HCT116 (cell line): ENCODE results near the gene TP53AIP1. TPM values are rescaled to one million over a fixed set of nuclear protein-coding genes. Genes with fewer than 3 reads are reported as not detected.

ENCODE experiments used
- ATAC-seq: fragments of 200-7000 bp; cut with Tn5 transposase; 2 replicates; pipeline ENCODE4 v1.9.1; 2020; ENCODE audit warnings: mild to moderate bottlenecking, moderate library complexity
- BruUV-seq: library from RNA; stranded (reverse); fragments of 400-500 nt; replicated peaks from 2 replicates; lab custom pipeline; 2021; lab: Mats Ljungman, UMichigan
- CTCF ChIA-PET: fragments of 300-600 bp; sonication (Branson Sonifier 250); formaldehyde crosslinking; loops from one replicate; lab custom pipeline; 2021; ENCODE audit warnings: antibody characterized with exemption; lab: Charles Lee
- POLR2A ChIA-PET: fragments of 300-600, 350-600 bp; sonication (Branson Sonifier 250); formaldehyde crosslinking; loops from one replicate; lab custom pipeline; 2021; ENCODE audit warnings: antibody characterized with exemption; lab: Charles Lee
- RAD21 ChIA-PET, 2 experiments: fragments of 300-600 bp; sonication (Branson Sonifier 250); formaldehyde crosslinking; loops; one replicate each; lab custom pipeline; 2023; ENCODE audit warnings: low total read pairs in 2 of 2; ENCODE audit not compliant: uncharacterized antibody in 2 of 2, unreplicated experiment in 2 of 2, low non-redundant PET in 1 of 2; lab: Charles Lee
- DNase-seq: peaks from one replicate; pipeline ENCODE4 v3.0.0-alpha.2; 2010; ENCODE audit warnings: low read depth, low spot score
- H2AFZ ChIP-seq: fragments of 200-600 bp; shearing (Covaris generic), sonication (generic); 2 replicates; pipeline ENCODE4 v1.6.1; 2017; ENCODE audit warnings: low read depth, mixed run types, mixed read lengths, antibody characterized with exemption, low read length; ENCODE audit not compliant: poor library complexity, severe bottlenecking
- H3K27ac ChIP-seq: 2 replicates; pipeline ENCODE4 v1.5.1; 2012; ENCODE audit warnings: low read depth, low read length
- H3K27me3 ChIP-seq: fragments of 200-600 bp; sonication (generic); 2 replicates; pipeline ENCODE4 v1.6.1; 2016; ENCODE audit warnings: mixed run types, low read length, mixed read lengths; ENCODE audit not compliant: insufficient read depth
- H3K36me3 ChIP-seq, 2 experiments: fragments of 200-500 bp in 1 of 2; fragments of 200-600 bp in 1 of 2; sonication (Bioruptor generic) in 1 of 2; sonication (generic) in 1 of 2; 2 replicates each; pipeline versions ENCODE4 v1.5.1 to v1.6.1; 2014 to 2016; ENCODE audit warnings: low read length in 2 of 2, inconsistent platforms in 1 of 2, mixed read lengths in 1 of 2, mixed run types in 1 of 2; ENCODE audit not compliant: insufficient read depth in 2 of 2, control insufficient read depth in 1 of 2
- H3K4me1 ChIP-seq, 2 experiments: fragments of 200-600 bp in 1 of 2; sonication (generic) in 1 of 2; 2 replicates each; pipeline versions ENCODE4 v1.5.1 to v1.6.1; 2012 to 2017; ENCODE audit warnings: low read length in 2 of 2, inconsistent platforms in 1 of 2, mild to moderate bottlenecking in 1 of 2, mixed read lengths in 1 of 2, mixed run types in 1 of 2, moderate library complexity in 1 of 2; ENCODE audit not compliant: insufficient read depth in 2 of 2, control insufficient read depth in 1 of 2
- H3K4me2 ChIP-seq: fragments of 200-600 bp; sonication (generic); 2 replicates; pipeline ENCODE4 v1.6.1; 2017; ENCODE audit warnings: mixed run types, low read length, mixed read lengths
- H3K4me3 ChIP-seq, 2 experiments: fragments of 200-600 bp in 1 of 2; sonication (generic) in 1 of 2; replicated peaks in 1 of 2; 2 replicates each; pipeline ENCODE4 v1.5.1; 2011 to 2016; ENCODE audit warnings: low read length in 2 of 2, control low read depth in 1 of 2, low read depth in 1 of 2, mild to moderate bottlenecking in 1 of 2, mixed read lengths in 1 of 2, mixed run types in 1 of 2
- H3K79me2 ChIP-seq: fragments of 200-600 bp; sonication (generic); 2 replicates; pipeline ENCODE4 v1.6.1; 2017; ENCODE audit warnings: mild to moderate bottlenecking, mixed run types, low read length, moderate library complexity, mixed read lengths; ENCODE audit not compliant: insufficient read depth
- H3K9ac ChIP-seq: fragments of 200-600 bp; sonication (generic); 2 replicates; pipeline ENCODE4 v1.6.1; 2016; ENCODE audit warnings: low read length, mixed read lengths
- H3K9me2 ChIP-seq: fragments of 200-600 bp; sonication (generic), shearing (Covaris generic); 2 replicates; pipeline ENCODE4 v1.6.1; 2017; ENCODE audit warnings: mixed run types, mild to moderate bottlenecking, moderate library complexity; ENCODE audit not compliant: insufficient read depth
- H3K9me3 ChIP-seq, 2 experiments: fragments of 200-500 bp in 1 of 2; fragments of 200-600 bp in 1 of 2; sonication (Bioruptor generic) in 1 of 2; sonication (generic) in 1 of 2; 2 replicates each; pipeline ENCODE4 v1.6.1; 2014 to 2017; ENCODE audit warnings: low read length in 2 of 2, mixed read lengths in 2 of 2, inconsistent platforms in 1 of 2, low read depth in 1 of 2, mild to moderate bottlenecking in 1 of 2, mixed run types in 1 of 2, moderate library complexity in 1 of 2; ENCODE audit not compliant: control insufficient read depth in 1 of 2, insufficient read depth in 1 of 2
- H4K20me1 ChIP-seq: fragments of 200-600 bp; sonication (generic), shearing (Covaris generic); 2 replicates; pipeline ENCODE4 v1.6.1; 2017; ENCODE audit warnings: mixed run types, mild to moderate bottlenecking, moderate library complexity; ENCODE audit not compliant: insufficient read depth
- CEBPB ChIP-seq: IDR thresholded peaks from 2 replicates; pipeline ENCODE4 v1.6.1; 2012; ENCODE audit warnings: low read depth
- EGR1 ChIP-seq: IDR thresholded peaks from 2 replicates; pipeline ENCODE4 v1.6.1; 2012; ENCODE audit warnings: low read depth
- EZH2 ChIP-seq: fragments of 200-600 bp; sonication (generic); IDR thresholded peaks from 2 replicates; pipeline ENCODE4 v1.6.1; 2017; ENCODE audit warnings: antibody characterized with exemption, mixed run types
- FOSL1 ChIP-seq: IDR thresholded peaks from 2 replicates; pipeline ENCODE4 v1.6.1; 2012; ENCODE audit warnings: low read depth
- JUND ChIP-seq: IDR thresholded peaks from 2 replicates; pipeline ENCODE4 v1.6.1; 2012
- POLR2A ChIP-seq: IDR thresholded peaks from 2 replicates; pipeline ENCODE4 v1.7.0; 2011; ENCODE audit warnings: borderline replicate concordance; ENCODE audit not compliant: insufficient read depth, insufficient read length; ENCODE audit errors: extremely low read depth
- POLR2AphosphoS5 ChIP-seq: IDR thresholded peaks from 2 replicates; pipeline ENCODE4 v1.6.1; 2011; ENCODE audit warnings: mild to moderate bottlenecking, low read depth, low read length, moderate library complexity
- RAD21 ChIP-seq: IDR thresholded peaks from 2 replicates; pipeline ENCODE4 v1.6.1; 2012; ENCODE audit warnings: low read depth, mild to moderate bottlenecking
- SIN3A ChIP-seq: IDR thresholded peaks from 2 replicates; pipeline ENCODE4 v1.6.1; 2012; ENCODE audit warnings: low read depth
- SP1 ChIP-seq: IDR thresholded peaks from 2 replicates; pipeline ENCODE4 v1.6.1; 2012; ENCODE audit warnings: low read depth
- SRF ChIP-seq: IDR thresholded peaks from 2 replicates; pipeline ENCODE4 v1.6.1; 2012; ENCODE audit warnings: low read depth
- YY1 ChIP-seq: IDR thresholded peaks from 2 replicates; pipeline ENCODE4 v1.6.1; 2011; ENCODE audit warnings: low read length, low read depth, moderate library complexity, mild to moderate bottlenecking; ENCODE audit not compliant: insufficient replicate concordance; ENCODE audit errors: extremely low read depth
- intact Hi-C: fragments of 100-400 bp; cut with micrococcal nuclease; formaldehyde crosslinking; loops from 2 replicates; pipeline ENCODE4 v1.10.0; 2022
- total RNA-seq: library from RNA; stranded (reverse); gene quantifications from one replicate; pipeline ENCODE4 v1.2.1, GENCODE V29; 2021; ENCODE audit not compliant: unreplicated experiment
- TF ChIP-seq, protein P1 (sequence below): IDR thresholded peaks from 2 replicates; pipeline ENCODE4 v1.6.1; 2012; ENCODE audit warnings: low read depth
- TF ChIP-seq, protein P2 (sequence below): IDR thresholded peaks from 2 replicates; pipeline ENCODE4 v1.6.1; 2012

TP53AIP1 gene
- total RNA-seq, 1 experiment from 2014 or later, result 0.15 TPM

DNA sequence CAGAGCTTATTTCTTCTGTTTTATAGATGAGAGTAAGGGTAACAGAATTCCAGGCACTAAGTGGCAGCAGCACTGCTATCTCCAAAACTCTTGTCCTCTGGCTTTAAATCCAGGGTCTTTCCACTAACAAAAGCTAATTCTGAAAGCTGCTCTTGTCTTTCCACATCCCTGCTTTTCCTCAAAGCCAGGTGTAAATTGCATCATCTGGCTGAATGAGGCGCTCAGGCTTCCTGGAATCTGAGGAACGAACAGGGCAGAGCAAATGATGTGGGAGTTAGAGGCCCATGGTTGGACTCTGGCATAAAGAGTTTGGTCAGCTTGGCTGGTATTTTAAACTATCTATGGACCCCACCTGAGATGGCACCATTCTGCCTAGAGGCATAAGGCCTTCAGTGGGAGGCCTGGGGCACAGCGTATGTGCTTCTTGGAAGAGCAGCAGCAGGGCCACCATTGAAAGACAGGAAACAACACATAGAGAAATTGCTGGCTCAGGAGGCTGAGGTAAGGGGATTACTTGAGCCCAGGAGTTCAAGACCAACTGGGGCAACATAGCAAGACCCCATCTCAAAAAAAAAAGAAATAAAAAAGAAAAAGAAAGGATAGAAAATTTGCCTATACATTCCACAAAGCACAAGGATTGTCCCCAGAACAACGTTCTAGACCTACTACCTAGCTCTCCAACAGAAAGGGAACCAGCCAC lies 49.7 kb downstream of the TP53AIP1 start:
- CTCF ChIA-PET, result interaction anchor here (0.7 to 3.9 kb wide), 4 partner anchors 13 to 439 kb away, joined by 3 to 22 read pairs (median 5); no protein-coding TSS in a partner anchor
- H3K4me2 ChIP-seq, result no peak overlapping the region
- TF ChIP-seq SIN3A (no peak), CEBPB (peak; percentile 64; the same call in 1 of the 2 replicates), JUND (no peak), SP1 (no peak)
- TF ChIP-seq, all 23 proteins: peak for 1
- no peak overlapping the region for H3K4me3 ChIP-seq
- POLR2A ChIA-PET, result interaction anchor here (1.4 to 3.0 kb wide), 2 partner anchors 13 to 15 kb away, joined by 7 to 14 read pairs; no protein-coding TSS in a partner anchor
- peaks cover 9 to 18% of the 10 kb centered on the region in 2 experiments; a peak in 3 of 4 replicates for H3K4me1 ChIP-seq
- ATAC-seq (no peak), DNase-seq (no peak)
- H3K79me2 ChIP-seq, result no peaks in the 10 kb centered on the region
- H3K27me3 ChIP-seq, result no peaks in the 10 kb centered on the region
- RAD21 ChIA-PET, result interaction anchor here in 1 of 2 experiments (1.2 kb wide), 1 partner anchor 64 kb away, joined by 6 read pairs; no protein-coding TSS in a partner anchor
- intact Hi-C loops, result no loop called here
- H3K36me3 ChIP-seq, result no peaks in the 10 kb centered on the region
- H3K9me2 ChIP-seq, result no peaks in the 10 kb centered on the region
- no TSS peak for BruUV-seq
- no peak overlapping the region for H3K9ac ChIP-seq
- no peak overlapping the region for H3K27ac ChIP-seq
- no peaks in the 10 kb centered on the region for H4K20me1 ChIP-seq
- H3K9me3 ChIP-seq, result no peaks in the 10 kb centered on the region
- no peak overlapping the region for H2AFZ ChIP-seq

DNA sequence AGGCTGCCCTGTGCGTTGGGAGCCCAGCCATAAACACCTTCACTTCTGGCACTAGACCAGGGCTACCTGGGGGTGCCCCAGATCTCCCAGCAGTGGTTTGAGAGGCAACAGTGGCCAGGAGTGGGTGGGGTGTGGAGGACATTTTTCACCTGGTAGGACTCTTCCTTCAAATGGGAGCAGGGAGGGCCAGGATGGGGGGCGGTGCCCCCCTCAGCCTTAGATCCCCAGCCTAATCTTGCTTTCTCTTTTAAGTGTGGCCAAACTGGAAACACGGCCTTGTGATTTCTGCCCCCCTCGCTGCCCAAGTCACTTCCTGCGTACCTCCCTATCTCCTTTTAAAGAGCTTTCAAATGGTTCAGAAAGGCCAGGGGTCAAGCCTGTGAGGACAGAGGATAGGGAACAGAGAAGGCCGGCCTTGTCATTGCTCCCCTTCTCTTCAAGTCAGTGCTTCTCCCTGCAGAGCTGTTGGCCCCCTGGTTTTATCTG lies 50.7 kb downstream of the TP53AIP1 start:
- CTCF ChIA-PET, result interaction anchor here (0.9 to 3.9 kb wide), 4 partner anchors 14 to 65 kb away, joined by 3 to 22 read pairs (median 5); no protein-coding TSS in a partner anchor
- H3K4me1 ChIP-seq, result peaks cover 9 to 18% of the 10 kb centered on the region in 2 experiments; a peak in 3 of 4 replicates
- no peaks in the 10 kb centered on the region for H3K79me2 ChIP-seq
- H3K27me3 ChIP-seq, result no peaks in the 10 kb centered on the region
- no peaks in the 10 kb centered on the region for H3K9me2 ChIP-seq
- H3K36me3 ChIP-seq, result no peaks in the 10 kb centered on the region
- 0 out of 2 replicates have a peak overlapping the region, but pooled peaks have one; percentile 97 for H3K4me2 ChIP-seq
- H3K9ac ChIP-seq, result no peak overlapping the region
- BruUV-seq, result no TSS peak
- RAD21 ChIA-PET, result no interaction called here
- H3K4me3 ChIP-seq, result no peak overlapping the region
- no peak for DNase-seq
- POLR2A ChIA-PET, result interaction anchor here (1.4 to 3.0 kb wide), 2 partner anchors 14 to 16 kb away, joined by 7 to 14 read pairs; no protein-coding TSS in a partner anchor
- H3K27ac ChIP-seq, result no peak overlapping the region
- no peaks in the 10 kb centered on the region for H3K9me3 ChIP-seq
- H4K20me1 ChIP-seq, result no peaks in the 10 kb centered on the region
- intact Hi-C loops, result no loop called here
- ATAC-seq, result no peak
- no peak overlapping the region for H2AFZ ChIP-seq
- TF ChIP-seq YY1 (no peak), EZH2 (no peak), POLR2A (no peak), POLR2AphosphoS5 (no peak), JUND (no peak), RAD21 (no peak), EGR1 (no peak), SRF (no peak), FOSL1 (no peak)
- TF ChIP-seq, protein P1, sequence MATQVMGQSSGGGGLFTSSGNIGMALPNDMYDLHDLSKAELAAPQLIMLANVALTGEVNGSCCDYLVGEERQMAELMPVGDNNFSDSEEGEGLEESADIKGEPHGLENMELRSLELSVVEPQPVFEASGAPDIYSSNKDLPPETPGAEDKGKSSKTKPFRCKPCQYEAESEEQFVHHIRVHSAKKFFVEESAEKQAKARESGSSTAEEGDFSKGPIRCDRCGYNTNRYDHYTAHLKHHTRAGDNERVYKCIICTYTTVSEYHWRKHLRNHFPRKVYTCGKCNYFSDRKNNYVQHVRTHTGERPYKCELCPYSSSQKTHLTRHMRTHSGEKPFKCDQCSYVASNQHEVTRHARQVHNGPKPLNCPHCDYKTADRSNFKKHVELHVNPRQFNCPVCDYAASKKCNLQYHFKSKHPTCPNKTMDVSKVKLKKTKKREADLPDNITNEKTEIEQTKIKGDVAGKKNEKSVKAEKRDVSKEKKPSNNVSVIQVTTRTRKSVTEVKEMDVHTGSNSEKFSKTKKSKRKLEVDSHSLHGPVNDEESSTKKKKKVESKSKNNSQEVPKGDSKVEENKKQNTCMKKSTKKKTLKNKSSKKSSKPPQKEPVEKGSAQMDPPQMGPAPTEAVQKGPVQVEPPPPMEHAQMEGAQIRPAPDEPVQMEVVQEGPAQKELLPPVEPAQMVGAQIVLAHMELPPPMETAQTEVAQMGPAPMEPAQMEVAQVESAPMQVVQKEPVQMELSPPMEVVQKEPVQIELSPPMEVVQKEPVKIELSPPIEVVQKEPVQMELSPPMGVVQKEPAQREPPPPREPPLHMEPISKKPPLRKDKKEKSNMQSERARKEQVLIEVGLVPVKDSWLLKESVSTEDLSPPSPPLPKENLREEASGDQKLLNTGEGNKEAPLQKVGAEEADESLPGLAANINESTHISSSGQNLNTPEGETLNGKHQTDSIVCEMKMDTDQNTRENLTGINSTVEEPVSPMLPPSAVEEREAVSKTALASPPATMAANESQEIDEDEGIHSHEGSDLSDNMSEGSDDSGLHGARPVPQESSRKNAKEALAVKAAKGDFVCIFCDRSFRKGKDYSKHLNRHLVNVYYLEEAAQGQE, result no peak
- TF ChIP-seq, protein P2, sequence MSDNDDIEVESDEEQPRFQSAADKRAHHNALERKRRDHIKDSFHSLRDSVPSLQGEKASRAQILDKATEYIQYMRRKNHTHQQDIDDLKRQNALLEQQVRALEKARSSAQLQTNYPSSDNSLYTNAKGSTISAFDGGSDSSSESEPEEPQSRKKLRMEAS, result no peak
